Neutrophil (primary cell): ENCODE data around the gene OR2T10.

Experiments used
- H3K27ac ChIP-seq: fragments of 200-600 bp; sonication (generic); 2 replicates; pipeline ENCODE4 v1.5.1; 2016; ENCODE audit warnings: mild to moderate bottlenecking, moderate library complexity
- H3K27me3 ChIP-seq: fragments of 200-600 bp; sonication (generic); 2 replicates; pipeline ENCODE4 v1.6.0; 2016; ENCODE audit warnings: mild to moderate bottlenecking
- H3K36me3 ChIP-seq: fragments of 200-600 bp; sonication (generic); 2 replicates; pipeline ENCODE4 v1.5.1; 2017
- H3K4me1 ChIP-seq, 2 experiments: fragments of 200-600 bp in 1 of 2; sonication (generic) in 1 of 2; 1 replicate in 1 of 2; 2 replicates in 1 of 2; pipeline versions ENCODE4 v1.5.1 to v1.6.1; 2013 to 2016; ENCODE audit warnings: low read depth in 1 of 2, low read length in 1 of 2, mild to moderate bottlenecking in 1 of 2, moderate library complexity in 1 of 2; ENCODE audit not compliant: control insufficient read depth in 1 of 2, insufficient read depth in 1 of 2
- H3K4me3 ChIP-seq, 2 experiments: fragments of 200-600 bp in 1 of 2; sonication (generic) in 1 of 2; 1 replicate in 1 of 2; 2 replicates in 1 of 2; pipeline ENCODE4 v1.5.1; 2013 to 2016; ENCODE audit warnings: low read depth in 1 of 2, low read length in 1 of 2, mild to moderate bottlenecking in 1 of 2, moderate library complexity in 1 of 2
- H3K9me3 ChIP-seq: fragments of 200-600 bp; sonication (generic); 2 replicates; pipeline ENCODE4 v1.5.1; 2016
- TF ChIP-seq, protein P1 (sequence below): fragments of 200-600 bp; sonication (generic); IDR thresholded peaks from 2 replicates; pipeline ENCODE4 v1.5.1; 2016; ENCODE audit warnings: antibody characterized with exemption

Gene OR2T10

DNA sequence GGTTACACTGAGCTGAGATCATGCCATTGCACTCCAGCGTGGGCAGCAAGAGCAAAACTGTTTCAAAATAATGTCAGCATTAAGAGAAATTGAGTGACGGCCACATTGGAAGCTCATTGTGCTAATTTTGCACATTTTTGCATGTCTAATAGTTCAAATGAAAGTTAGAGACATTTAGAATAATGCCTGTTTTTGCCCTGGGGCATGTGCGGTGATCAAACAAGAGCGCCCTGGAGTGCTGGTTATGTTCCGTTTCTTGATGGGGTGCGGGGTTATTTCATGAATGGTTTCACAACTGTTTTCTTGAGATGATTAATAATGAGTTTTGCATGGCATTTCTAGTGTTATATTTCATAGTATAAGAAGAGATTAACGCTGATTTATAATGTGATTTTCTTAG, 24.3 kb upstream of the OR2T10 start:
- no peak overlapping the region for H3K27ac ChIP-seq
- no peaks in the 10 kb centered on the region for H3K36me3 ChIP-seq
- H3K9me3 ChIP-seq = no peaks in the 10 kb centered on the region
- no peaks in the 10 kb centered on the region for H3K27me3 ChIP-seq
- TF ChIP-seq, protein P1, sequence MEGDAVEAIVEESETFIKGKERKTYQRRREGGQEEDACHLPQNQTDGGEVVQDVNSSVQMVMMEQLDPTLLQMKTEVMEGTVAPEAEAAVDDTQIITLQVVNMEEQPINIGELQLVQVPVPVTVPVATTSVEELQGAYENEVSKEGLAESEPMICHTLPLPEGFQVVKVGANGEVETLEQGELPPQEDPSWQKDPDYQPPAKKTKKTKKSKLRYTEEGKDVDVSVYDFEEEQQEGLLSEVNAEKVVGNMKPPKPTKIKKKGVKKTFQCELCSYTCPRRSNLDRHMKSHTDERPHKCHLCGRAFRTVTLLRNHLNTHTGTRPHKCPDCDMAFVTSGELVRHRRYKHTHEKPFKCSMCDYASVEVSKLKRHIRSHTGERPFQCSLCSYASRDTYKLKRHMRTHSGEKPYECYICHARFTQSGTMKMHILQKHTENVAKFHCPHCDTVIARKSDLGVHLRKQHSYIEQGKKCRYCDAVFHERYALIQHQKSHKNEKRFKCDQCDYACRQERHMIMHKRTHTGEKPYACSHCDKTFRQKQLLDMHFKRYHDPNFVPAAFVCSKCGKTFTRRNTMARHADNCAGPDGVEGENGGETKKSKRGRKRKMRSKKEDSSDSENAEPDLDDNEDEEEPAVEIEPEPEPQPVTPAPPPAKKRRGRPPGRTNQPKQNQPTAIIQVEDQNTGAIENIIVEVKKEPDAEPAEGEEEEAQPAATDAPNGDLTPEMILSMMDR = no peak
- H3K4me3 ChIP-seq = no peak overlapping the region
- no peaks in the 10 kb centered on the region for H3K4me1 ChIP-seq

DNA sequence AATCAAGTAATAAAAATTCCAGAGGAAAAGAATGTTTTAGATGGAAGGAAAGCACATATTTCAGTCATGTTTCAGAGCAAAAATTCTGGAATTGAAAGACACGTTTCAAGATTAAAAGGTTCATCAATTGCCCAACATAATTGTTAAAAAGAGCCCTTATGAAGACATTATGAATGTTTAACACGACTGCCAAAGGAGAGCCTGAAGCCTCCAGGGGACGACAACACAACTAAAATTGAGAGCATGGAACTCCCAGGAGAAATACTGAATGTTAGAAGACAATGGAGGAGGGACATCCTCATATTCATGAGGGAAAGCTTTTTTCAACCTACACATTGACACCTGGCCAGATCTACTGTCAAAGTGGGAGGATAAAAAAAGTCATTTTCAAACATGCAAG, 21.4 kb upstream of the OR2T10 start:
- H3K36me3 ChIP-seq = no peaks in the 10 kb centered on the region
- H3K27me3 ChIP-seq = no peaks in the 10 kb centered on the region
- H3K27ac ChIP-seq = no peak overlapping the region
- no peaks in the 10 kb centered on the region for H3K9me3 ChIP-seq
- H3K4me1 ChIP-seq = no peaks in the 10 kb centered on the region
- H3K4me3 ChIP-seq = no peak overlapping the region
- TF ChIP-seq, protein P1 = no peak

DNA sequence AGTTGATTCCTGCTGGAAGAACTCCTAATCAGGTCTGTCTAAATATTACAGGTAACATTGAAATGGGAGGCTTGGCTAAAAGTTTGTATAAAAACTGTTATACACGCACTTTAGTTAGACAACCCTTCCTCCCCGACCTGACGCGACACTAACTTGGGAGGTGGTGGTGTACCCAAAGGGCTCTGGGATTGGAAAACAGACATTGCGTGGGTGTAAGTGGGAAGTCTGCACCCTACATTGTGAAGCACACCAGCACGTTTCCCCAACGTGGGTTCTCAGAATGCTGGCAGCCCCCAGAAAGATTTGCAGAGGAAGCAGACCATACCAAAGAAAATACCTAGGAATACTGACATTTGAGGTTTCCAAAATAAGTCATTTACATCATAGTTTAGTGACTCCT, 20.6 kb upstream of the OR2T10 start:
- Histone ChIP-seq H3K27me3 (no peaks in the 10 kb centered on the region), H3K27ac (no peak overlapping the region), H3K36me3 (no peaks in the 10 kb centered on the region), H3K9me3 (no peaks in the 10 kb centered on the region), H3K4me1 (no peaks in the 10 kb centered on the region), H3K4me3 (no peak overlapping the region)
- TF ChIP-seq, protein P1 = no peak

DNA sequence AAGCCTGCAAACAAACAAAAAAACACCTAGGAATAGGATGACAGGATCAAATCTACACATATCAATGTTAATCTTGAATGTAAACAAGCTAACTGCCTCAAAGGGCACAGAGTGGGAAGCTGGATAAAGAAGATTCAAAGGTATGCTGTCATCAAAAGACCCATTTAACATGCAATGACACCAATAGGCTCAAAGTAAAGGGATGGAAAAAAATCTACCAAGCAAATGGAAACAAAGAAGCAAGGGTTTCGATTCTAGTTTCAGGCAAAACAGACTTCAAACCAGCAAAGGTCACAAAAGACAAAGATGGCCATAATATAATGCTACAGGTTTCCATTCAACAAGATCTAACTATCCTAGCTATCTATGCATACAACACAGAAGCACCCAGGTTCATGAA, 16.2 kb upstream of the OR2T10 start:
- TF ChIP-seq, protein P1 = no peak
- no peaks in the 10 kb centered on the region for H3K27me3 ChIP-seq
- no peaks in the 10 kb centered on the region for H3K4me1 ChIP-seq
- no peak overlapping the region for H3K4me3 ChIP-seq
- no peaks in the 10 kb centered on the region for H3K9me3 ChIP-seq
- no peak overlapping the region for H3K27ac ChIP-seq
- no peaks in the 10 kb centered on the region for H3K36me3 ChIP-seq

DNA sequence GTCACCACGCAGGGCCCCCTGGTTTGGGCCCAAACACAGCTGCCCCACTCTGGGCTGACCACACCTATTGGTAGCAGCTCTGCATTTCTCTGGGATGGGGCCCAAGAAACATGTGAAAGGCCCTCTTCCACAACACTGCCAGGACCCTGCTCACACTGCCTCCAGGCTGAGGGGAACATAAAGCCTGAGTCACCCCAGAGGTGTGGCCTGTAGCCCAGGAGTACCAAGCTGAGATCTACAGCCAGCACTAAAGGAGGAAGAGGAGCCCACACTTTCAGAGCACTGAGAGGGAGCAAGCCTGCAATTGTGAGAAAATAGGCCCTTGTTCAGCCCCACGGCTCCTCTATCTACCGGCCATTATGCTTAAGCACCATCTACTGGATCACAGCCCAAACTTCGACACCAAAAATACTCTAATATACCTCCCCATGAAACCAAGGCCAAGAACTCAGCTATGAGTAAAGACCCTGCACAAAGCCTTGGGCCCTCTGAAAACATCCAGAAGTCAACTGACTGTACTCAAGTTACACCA, 14.4 kb upstream of the OR2T10 start:
- Histone ChIP-seq H3K36me3 (no peaks in the 10 kb centered on the region), H3K27ac (no peak overlapping the region), H3K4me3 (no peak overlapping the region), H3K9me3 (no peaks in the 10 kb centered on the region), H3K4me1 (no peaks in the 10 kb centered on the region), H3K27me3 (no peaks in the 10 kb centered on the region)
- TF ChIP-seq, protein P1 = no peak

DNA sequence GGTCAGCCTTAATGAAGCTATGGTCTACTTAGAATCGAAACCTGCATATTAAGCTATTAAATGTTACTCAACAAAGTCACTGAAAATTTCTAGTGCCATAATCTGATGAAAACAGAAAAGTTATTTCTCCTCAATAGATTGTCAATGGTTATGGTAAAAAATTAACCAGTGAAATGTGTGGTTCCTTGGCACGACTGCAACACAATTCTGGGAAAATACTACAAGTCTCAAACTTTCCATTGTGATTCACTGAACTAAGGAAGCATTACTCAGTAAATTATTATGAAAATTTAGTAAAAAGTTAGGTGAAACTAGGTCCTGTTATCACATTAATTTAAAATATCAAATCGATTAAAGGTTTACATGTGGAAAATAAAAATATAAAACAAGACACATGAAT, 12.8 kb upstream of the OR2T10 start:
- no peaks in the 10 kb centered on the region for H3K36me3 ChIP-seq
- H3K4me1 ChIP-seq = no peaks in the 10 kb centered on the region
- TF ChIP-seq, protein P1 = no peak

More for the DNA sequence above, 12.8 kb upstream of the OR2T10 start:
- no peaks in the 10 kb centered on the region for H3K27me3 ChIP-seq
- H3K27ac ChIP-seq = no peak overlapping the region
- no peaks in the 10 kb centered on the region for H3K9me3 ChIP-seq
- no peak overlapping the region for H3K4me3 ChIP-seq
